Duodenal mucosa (tissue), 2 donors: Measurements from ENCODE around the gene WDR4.
"Not testable (repeated sequence)": the region's sequence is repeated elsewhere in the genome, so short reads cannot be mapped to it uniquely, and the experiment has no call there.

Experiments used
- H3K27ac ChIP-seq: one replicate; pipeline ENCODE4 v1.7.0; 2013; ENCODE audit warnings: low read depth, low read length
- H3K27me3 ChIP-seq, 2 donors: one replicate each; pipeline ENCODE4 v1.7.0; 2013; ENCODE audit warnings: low read length in 2 of 2, control low read depth in 1 of 2; ENCODE audit not compliant: insufficient read depth in 2 of 2, control insufficient read depth in 1 of 2
- H3K36me3 ChIP-seq, 2 donors: one replicate each; pipeline ENCODE4 v1.7.0; 2013; ENCODE audit warnings: low read length in 2 of 2, control low read depth in 1 of 2; ENCODE audit not compliant: insufficient read depth in 2 of 2, control insufficient read depth in 1 of 2
- H3K4me1 ChIP-seq, 2 donors: one replicate each; pipeline ENCODE4 v1.7.0; 2013; ENCODE audit warnings: low read length in 2 of 2, control low read depth in 1 of 2; ENCODE audit not compliant: insufficient read depth in 2 of 2, control insufficient read depth in 1 of 2
- H3K4me3 ChIP-seq, 2 donors: one replicate each; pipeline ENCODE4 v1.7.0; 2013; ENCODE audit warnings: low read length in 2 of 2, low read depth in 1 of 2
- H3K9ac ChIP-seq, 2 donors: one replicate each; pipeline ENCODE4 v1.7.0; 2013; ENCODE audit warnings: low read length in 2 of 2, low read depth in 1 of 2
- H3K9me3 ChIP-seq, 2 donors: one replicate each; pipeline ENCODE4 v1.7.0; 2013; ENCODE audit warnings: low read length in 2 of 2, control low read depth in 1 of 2; ENCODE audit not compliant: control insufficient read depth in 1 of 2

The WDR4 gene

GRCh38 chr21:42878993-42879787, at the start of gene WDR4:
Gene WDR4 (minus strand): TSS chr21:42879539. CDS start chr21:42879495, 44 bp downstream.
- Histone ChIP-seq H3K27ac (peak within 1 kb of the TSS; percentile 79), H3K9me3 (no peaks in the 10 kb centered on the region), H3K4me3 (peak within 1 kb of the TSS; percentile 89 to 94), H3K4me1 (peaks cover 13 to 18% of the 10 kb centered on the region in 2 donors), H3K27me3 (no peaks in the 10 kb centered on the region), H3K9ac (peak within 1 kb of the TSS; percentile 87 to 88), H3K36me3 (peaks cover 4% of the 10 kb centered on the region in 2 donors)

GRCh38 chr21:42927474-42928200, 48.3 kb upstream of the WDR4 start:
- not testable (repeated sequence) for H3K9me3 ChIP-seq, H3K27me3 ChIP-seq, H3K36me3 ChIP-seq, H3K9ac ChIP-seq, H3K4me3 ChIP-seq, H3K4me1 ChIP-seq, H3K27ac ChIP-seq

- H3K27me3 ChIP-seq = no peaks in the 10 kb centered on the region
- peak within 1 kb of the TSS in 1 of 2 donors; percentile 10 for H3K9ac ChIP-seq
- no peak within 1 kb of the TSS for H3K4me3 ChIP-seq
- H3K36me3 ChIP-seq = no peaks in the 10 kb centered on the region
- no peak within 1 kb of the TSS for H3K27ac ChIP-seq
- H3K9me3 ChIP-seq = no peaks in the 10 kb centered on the region
- peaks cover 0 to 4% of the 10 kb centered on the region in 2 donors for H3K4me1 ChIP-seq
Observed at GRCh38 chr21:42925114-42925926, 46.0 kb upstream of the WDR4 start, which contains the start of gene ERVH48-1. Gene ERVH48-1 (minus strand): TSS chr21:42925630. CDS start chr21:42919006, 6,624 bp downstream.

GRCh38 chr21:42924433-42924751, 45.1 kb upstream of the WDR4 start:
- H3K9me3 ChIP-seq = no peaks in the 10 kb centered on the region
- H3K4me1 ChIP-seq = peaks cover 0 to 4% of the 10 kb centered on the region in 2 donors
- H3K9ac ChIP-seq = peak overlapping the region in 1 of 2 donors; percentile 10
- H3K27me3 ChIP-seq = no peaks in the 10 kb centered on the region
- no peak overlapping the region for H3K27ac ChIP-seq
- H3K4me3 ChIP-seq = no peak overlapping the region
- no peaks in the 10 kb centered on the region for H3K36me3 ChIP-seq

- no peaks in the 10 kb centered on the region for H3K27me3 ChIP-seq
- H3K4me1 ChIP-seq = peaks cover 0 to 4% of the 10 kb centered on the region in 2 donors
- H3K27ac ChIP-seq = no peak overlapping the region
- H3K9me3 ChIP-seq = no peaks in the 10 kb centered on the region
- no peaks in the 10 kb centered on the region for H3K36me3 ChIP-seq
- peak overlapping the region in 1 of 2 donors; percentile 29 for H3K4me3 ChIP-seq
- peak overlapping the region; percentile 10 to 43 for H3K9ac ChIP-seq
Observed at GRCh38 chr21:42923553-42924432, 44.5 kb upstream of the WDR4 start.

- H3K9ac ChIP-seq = no peak overlapping the region
Observed at GRCh38 chr21:42922918-42923317, 43.6 kb upstream of the WDR4 start.

GRCh38 chr21:42921927-42922326, 42.6 kb upstream of the WDR4 start:
- Histone ChIP-seq H3K9ac (no peak overlapping the region), H3K4me3 (no peak overlapping the region), H3K36me3 (no peaks in the 10 kb centered on the region), H3K27ac (no peak overlapping the region), H3K9me3 (no peaks in the 10 kb centered on the region), H3K4me1 (peaks cover 0 to 4% of the 10 kb centered on the region in 2 donors), H3K27me3 (no peaks in the 10 kb centered on the region)

More at GRCh38 chr21:42922918-42923317, 43.6 kb upstream of the WDR4 start:
- H3K27ac ChIP-seq = no peak overlapping the region
- no peaks in the 10 kb centered on the region for H3K36me3 ChIP-seq
- H3K27me3 ChIP-seq = no peaks in the 10 kb centered on the region
- H3K4me1 ChIP-seq = peaks cover 0 to 4% of the 10 kb centered on the region in 2 donors
- no peaks in the 10 kb centered on the region for H3K9me3 ChIP-seq
- no peak overlapping the region for H3K4me3 ChIP-seq

GRCh38 chr21:42918291-42918690, 39.0 kb upstream of the WDR4 start:
- no peaks in the 10 kb centered on the region for H3K4me1 ChIP-seq
- no peaks in the 10 kb centered on the region for H3K36me3 ChIP-seq
- no peak overlapping the region for H3K4me3 ChIP-seq
- no peaks in the 10 kb centered on the region for H3K9me3 ChIP-seq
- no peak overlapping the region for H3K27ac ChIP-seq
- H3K9ac ChIP-seq = no peak overlapping the region
- no peaks in the 10 kb centered on the region for H3K27me3 ChIP-seq

- Histone ChIP-seq H3K27me3 (no peaks in the 10 kb centered on the region), H3K9me3 (no peaks in the 10 kb centered on the region), H3K27ac (no peak overlapping the region), H3K4me1 (no peaks in the 10 kb centered on the region), H3K4me3 (no peak overlapping the region), H3K9ac (no peak overlapping the region), H3K36me3 (peaks cover 10 to 37% of the 10 kb centered on the region in 2 donors)
Observed at GRCh38 chr21:42913476-42913875, 34.1 kb upstream of the WDR4 start.
